IMR-90 (cell line): Measurements from ENCODE around the gene CBX8. TPM values are rescaled to one million over a fixed set of nuclear protein-coding genes. Genes with fewer than 3 reads are reported as not detected.

Source experiments
- ATAC-seq: fragments of 200-7000 bp; cut with Tn5 transposase; 2 replicates; pipeline ENCODE4 v1.9.1; 2020; ENCODE audit warnings: low read depth, mild to moderate bottlenecking, moderate library complexity
- BruUV-seq: library from RNA; stranded (reverse); fragments of 400-500 nt; replicated peaks from 2 replicates; lab custom pipeline; 2021; lab: Mats Ljungman, UMichigan
- CTCF ChIA-PET: fragments of 300-600 bp; formaldehyde crosslinking; extraction: SDS; loops from one replicate; lab custom pipeline; 2021; ENCODE audit warnings: antibody characterized with exemption; lab: Yijun Ruan, JAX
- POLR2A ChIA-PET: fragments of 300-600 bp; sonication (Branson Sonifier 250); formaldehyde crosslinking; loops from one replicate; lab custom pipeline; 2022; ENCODE audit warnings: antibody characterized with exemption; ENCODE audit not compliant: unreplicated experiment; lab: Charles Lee
- DNase-seq: peaks from one replicate; pipeline ENCODE4 v3.0.0; 2013
- H2AFZ ChIP-seq: replicated peaks from 2 replicates; pipeline ENCODE3; 2013; ENCODE audit warnings: low read length, mild to moderate bottlenecking; ENCODE audit not compliant: poor library complexity
- H2AK5ac ChIP-seq: 2 replicates; pipeline ENCODE4 v1.6.1; 2013; ENCODE audit warnings: low read depth, low read length, inconsistent platforms
- H2AK9ac ChIP-seq: replicated peaks from 2 replicates; pipeline ENCODE3; 2013; ENCODE audit warnings: mild to moderate bottlenecking, low read depth, low read length, moderate library complexity; ENCODE audit not compliant: poor library complexity
- H2BK120ac ChIP-seq: 2 replicates; pipeline ENCODE4 v1.6.1; 2013; ENCODE audit warnings: low read depth, low read length, inconsistent platforms
- H2BK15ac ChIP-seq: 3 replicates; pipeline ENCODE4 v1.6.1; 2013; ENCODE audit warnings: low read depth, low read length, inconsistent platforms
- H2BK20ac ChIP-seq: 2 replicates; pipeline ENCODE4 v1.6.1; 2013; ENCODE audit warnings: low read depth, mild to moderate bottlenecking, inconsistent platforms, low read length, moderate library complexity
- H2BK5ac ChIP-seq: 2 replicates; pipeline ENCODE4 v1.6.1; 2013; ENCODE audit warnings: mild to moderate bottlenecking, low read depth, low read length, inconsistent platforms; ENCODE audit not compliant: poor library complexity, severe bottlenecking
- H3K14ac ChIP-seq: replicated peaks from 2 replicates; pipeline ENCODE4 v1.6.1; 2013; ENCODE audit warnings: low read depth, low read length, inconsistent platforms
- H3K18ac ChIP-seq: 2 replicates; pipeline ENCODE4 v1.6.1; 2013; ENCODE audit warnings: low read depth, low read length, control low read depth
- H3K23ac ChIP-seq: 2 replicates; pipeline ENCODE4 v1.6.1; 2013; ENCODE audit warnings: low read depth, low read length, inconsistent platforms
- H3K27ac ChIP-seq: 2 replicates; pipeline ENCODE4 v1.5.1; 2013; ENCODE audit warnings: mild to moderate bottlenecking, control low read depth, low read length; ENCODE audit not compliant: insufficient read depth
- H3K27me3 ChIP-seq: 2 replicates; pipeline ENCODE4 v1.6.1; 2013; ENCODE audit warnings: low read length; ENCODE audit not compliant: control insufficient read depth, insufficient read depth
- H3K36me3 ChIP-seq: 2 replicates; pipeline ENCODE4 v1.6.1; 2013; ENCODE audit warnings: low read length, mixed read lengths; ENCODE audit not compliant: control insufficient read depth, insufficient read depth
- H3K4ac ChIP-seq: 2 replicates; pipeline ENCODE4 v1.6.1; 2013; ENCODE audit warnings: low read depth, low read length, inconsistent platforms
- H3K4me1 ChIP-seq: 2 replicates; pipeline ENCODE4 v1.6.1; 2013; ENCODE audit warnings: low read length, mixed read lengths; ENCODE audit not compliant: control insufficient read depth, insufficient read depth
- H3K4me2 ChIP-seq: 2 replicates; pipeline ENCODE4 v1.6.1; 2013; ENCODE audit warnings: low read depth, mild to moderate bottlenecking, control low read depth, low read length, moderate library complexity
- H3K4me3 ChIP-seq: 2 replicates; pipeline ENCODE4 v1.5.1; 2013; ENCODE audit warnings: low read depth, mild to moderate bottlenecking, control low read depth, low read length, moderate library complexity; ENCODE audit not compliant: insufficient read depth
- H3K56ac ChIP-seq: 2 replicates; pipeline ENCODE4 v1.6.1; 2013; ENCODE audit warnings: low read length, inconsistent platforms; ENCODE audit not compliant: insufficient read depth; ENCODE audit errors: extremely low read depth
- H3K79me1 ChIP-seq, 2 experiments: 2 replicates each; pipeline ENCODE4 v1.6.1; 2013; ENCODE audit warnings: low read length in 2 of 2, inconsistent platforms in 1 of 2, low read depth in 1 of 2
- H3K9ac ChIP-seq: 2 replicates; pipeline ENCODE4 v1.6.1; 2013; ENCODE audit warnings: low read depth, low read length, control low read depth
- H3K9me1 ChIP-seq: 2 replicates; pipeline ENCODE4 v1.6.1; 2013; ENCODE audit warnings: low read length, inconsistent platforms; ENCODE audit not compliant: insufficient read depth
- H3K9me3 ChIP-seq: 2 replicates; pipeline ENCODE4 v1.6.1; 2013; ENCODE audit warnings: low read length; ENCODE audit not compliant: control insufficient read depth, insufficient read depth
- H4K20me1 ChIP-seq: 2 replicates; pipeline ENCODE4 v1.6.1; 2013; ENCODE audit warnings: low read length, inconsistent platforms; ENCODE audit not compliant: insufficient read depth
- H4K5ac ChIP-seq: 2 replicates; pipeline ENCODE4 v1.6.1; 2013; ENCODE audit warnings: mild to moderate bottlenecking, low read depth, low read length, control low read depth
- H4K8ac ChIP-seq, 2 experiments: 2 replicates each; pipeline ENCODE4 v1.6.1; 2013; ENCODE audit warnings: low read depth in 2 of 2, low read length in 2 of 2, control low read depth in 1 of 2, inconsistent platforms in 1 of 2
- H4K91ac ChIP-seq: 2 replicates; pipeline ENCODE4 v1.6.1; 2013; ENCODE audit warnings: low read depth, low read length, inconsistent platforms; ENCODE audit not compliant: insufficient read depth
- BHLHE40 ChIP-seq: fragments of 150-350 bp; IDR thresholded peaks from 2 replicates; pipeline ENCODE4 v1.6.1; 2016; ENCODE audit warnings: mild to moderate bottlenecking, low read depth, low read length
- CEBPB ChIP-seq: IDR thresholded peaks from 2 replicates; pipeline ENCODE4 v1.6.1; 2012; ENCODE audit warnings: low read depth, low read length, improper control_type of control experiment
- CHD1 ChIP-seq: IDR thresholded peaks from 2 replicates; pipeline ENCODE4 v1.6.1; 2012; ENCODE audit warnings: low read depth, low read length, improper control_type of control experiment
- CTCF ChIP-seq: conservative IDR thresholded peaks from 2 replicates; pipeline ENCODE4 v1.5.1; 2012; ENCODE audit warnings: mild to moderate bottlenecking, low read depth, low read length, improper control_type of control experiment
- FOS ChIP-seq: fragments of 150-350 bp; IDR thresholded peaks from 2 replicates; pipeline ENCODE4 v1.6.1; 2016; ENCODE audit warnings: low read depth, low read length
- MAFK ChIP-seq: IDR thresholded peaks from 2 replicates; pipeline ENCODE4 v1.6.1; 2012; ENCODE audit warnings: low read depth, low read length, improper control_type of control experiment
- MAZ ChIP-seq: IDR thresholded peaks from 2 replicates; pipeline ENCODE4 v1.6.1; 2012; ENCODE audit warnings: low read depth, mild to moderate bottlenecking, low read length, improper control_type of control experiment, moderate library complexity, borderline replicate concordance
- MXI1 ChIP-seq: IDR thresholded peaks from 2 replicates; pipeline ENCODE4 v1.6.1; 2012; ENCODE audit warnings: low read depth, mild to moderate bottlenecking, low read length, moderate library complexity, borderline replicate concordance
- NFE2L2 ChIP-seq: fragments of 150-350 bp; IDR thresholded peaks from 2 replicates; pipeline ENCODE4 v1.6.1; 2016; ENCODE audit warnings: low read depth, mild to moderate bottlenecking, low read length
- POLR2A ChIP-seq: IDR thresholded peaks from 2 replicates; pipeline ENCODE4 v1.6.1; 2012; ENCODE audit warnings: mild to moderate bottlenecking, low read depth, low read length
- RAD21 ChIP-seq: IDR thresholded peaks from 2 replicates; pipeline ENCODE4 v1.6.1; 2012; ENCODE audit warnings: low read length, improper control_type of control experiment
- RFX5 ChIP-seq: IDR thresholded peaks from 2 replicates; pipeline ENCODE4 v1.8.0; 2012; ENCODE audit warnings: low read depth, mild to moderate bottlenecking, low read length, moderate library complexity
- SMC3 ChIP-seq: fragments of 150-350 bp; IDR thresholded peaks from 2 replicates; pipeline ENCODE4 v1.6.1; 2016; ENCODE audit warnings: low read depth, mild to moderate bottlenecking, antibody characterized with exemption, low read length, moderate library complexity
- USF2 ChIP-seq: fragments of 150-350 bp; IDR thresholded peaks from 2 replicates; pipeline ENCODE4 v1.6.1; 2017; ENCODE audit warnings: mild to moderate bottlenecking, antibody characterized with exemption, low read length, low read depth
- WGBS, 2 experiments: methylation state at CpG; one replicate each; pipeline versions ENCODE4 v1.1.5 to v1.1.7; 2013; ENCODE audit warnings: missing lambda C conversion rate in 2 of 2; ENCODE audit not compliant: insufficient read length in 1 of 2; ENCODE audit errors: extremely low coverage in 2 of 2; 5-methylcytosine and 5-hydroxymethylcytosine counted together
- dilution Hi-C: fragments of 300-500 bp; cut with HindIII; formaldehyde crosslinking; loops from one replicate; pipeline ENCODE4 v1.14.3; 2018; ENCODE audit warnings: low sequenced_read_pairs; ENCODE audit not compliant: unreplicated experiment
- in situ Hi-C: fragments of 300-500 bp; cut with MboI; formaldehyde crosslinking; loops from 3 replicates; pipeline ENCODE4 v1.14.3; 2019; ENCODE audit warnings: low sequenced_read_pairs, inconsistent platforms, mixed read lengths
- intact Hi-C: fragments of 100-400 bp; cut with micrococcal nuclease; formaldehyde crosslinking; loops from 2 replicates; pipeline ENCODE4 v1.10.0; 2022
- polyA plus RNA-seq, 3 experiments: library from polyadenylated mRNA; depleted of rRNA; stranded (reverse); fragments of >200 nt; gene quantifications; 2 replicates each; pipeline ENCODE4 v1.2.3, GENCODE V29; 2012; ENCODE audit warnings: low replicate concordance in 1 of 3
- total RNA-seq: library from RNA; depleted of rRNA; stranded (reverse); fragments of >200 nt; gene quantifications from 2 replicates; pipeline ENCODE4 v1.2.3, GENCODE V29; 2012

The CBX8 gene
- total and polyA plus RNA-seq, 2 of the 4 experiments (the other 2 are of a cell fraction) = 3.2 to 5.4 TPM

- no peak for TF ChIP-seq SMC3
Observed at GRCh38 chr17:79821331-79822095, 24.6 kb upstream of the CBX8 start (continued).

GRCh38 chr17:79820959-79821330 is 24.1 kb upstream of the CBX8 start:
- intact Hi-C loops (no loop called here), in situ Hi-C loops (no loop called here), dilution Hi-C loops (no loop called here)
- H2BK120ac ChIP-seq = no peak overlapping the region
- TF ChIP-seq FOS = no peak
- no peak for TF ChIP-seq MXI1
- TF ChIP-seq RAD21 = no peak
- TF ChIP-seq CHD1 = no peak
- no peak for TF ChIP-seq NFE2L2
- TF ChIP-seq RFX5 = no peak
- no peak for TF ChIP-seq BHLHE40
- no peak for TF ChIP-seq POLR2A
- TF ChIP-seq MAZ = no peak
- TF ChIP-seq SMC3 = no peak
- TF ChIP-seq USF2 = no peak
- no peak for TF ChIP-seq MAFK
- no peak for TF ChIP-seq CTCF
- no peak for TF ChIP-seq CEBPB
- ATAC-seq (no peak), DNase-seq (no peak)
- H4K5ac ChIP-seq = no peak overlapping the region
- H2AK5ac ChIP-seq = no peak overlapping the region
- H4K91ac ChIP-seq = no peak overlapping the region
- no peak overlapping the region for H3K56ac ChIP-seq
- WGBS, 2 experiments = 90% methylated on average over 3 of the region's 4 CpGs; no CpG with 5 or more reads in 1 of the 2 experiments
- H3K9me1 ChIP-seq = 0 out of 2 replicates have a peak, but pooled peaks cover 3% of the 10 kb centered on the region
- no peak overlapping the region for H3K9ac ChIP-seq
- peaks cover 2% of the 10 kb centered on the region; the same call in 1 of the 2 replicates for H3K4me1 ChIP-seq
- H3K14ac ChIP-seq = no peak overlapping the region
- no peak overlapping the region for H2AFZ ChIP-seq
- no peak overlapping the region for H2BK5ac ChIP-seq
- no peak overlapping the region for H3K18ac ChIP-seq
- H3K27ac ChIP-seq = no peak overlapping the region
- no peak overlapping the region for H2BK15ac ChIP-seq
- H4K20me1 ChIP-seq = no peaks in the 10 kb centered on the region; the same call in 1 of the 2 replicates
- ChIA-PET POLR2A (no interaction called here), CTCF (no interaction called here)
- H2AK9ac ChIP-seq = no peak overlapping the region
- H3K23ac ChIP-seq = no peak overlapping the region
- BruUV-seq = no TSS peak
- no peaks in the 10 kb centered on the region for H3K9me3 ChIP-seq
- H3K36me3 ChIP-seq = no peaks in the 10 kb centered on the region
- no peak overlapping the region for H3K4ac ChIP-seq
- H3K79me1 ChIP-seq = no peaks in the 10 kb centered on the region
- no peak overlapping the region for H3K4me2 ChIP-seq
- no peak overlapping the region for H3K4me3 ChIP-seq
- no peak overlapping the region for H4K8ac ChIP-seq
- H2BK20ac ChIP-seq = no peak overlapping the region
- peaks cover 50% of the 10 kb centered on the region for H3K27me3 ChIP-seq
